GM19372 (cell line): ENCODE results near the gene PLPPR3.

Experiments
- ATAC-seq: cut with Tn5 transposase; IDR thresholded peaks from one replicate; pipeline ENCODE4 v1.9.1; 2021; ENCODE audit warnings: mild to moderate bottlenecking, low read depth, moderate library complexity; ENCODE audit not compliant: unreplicated experiment

The PLPPR3 gene

DNA sequence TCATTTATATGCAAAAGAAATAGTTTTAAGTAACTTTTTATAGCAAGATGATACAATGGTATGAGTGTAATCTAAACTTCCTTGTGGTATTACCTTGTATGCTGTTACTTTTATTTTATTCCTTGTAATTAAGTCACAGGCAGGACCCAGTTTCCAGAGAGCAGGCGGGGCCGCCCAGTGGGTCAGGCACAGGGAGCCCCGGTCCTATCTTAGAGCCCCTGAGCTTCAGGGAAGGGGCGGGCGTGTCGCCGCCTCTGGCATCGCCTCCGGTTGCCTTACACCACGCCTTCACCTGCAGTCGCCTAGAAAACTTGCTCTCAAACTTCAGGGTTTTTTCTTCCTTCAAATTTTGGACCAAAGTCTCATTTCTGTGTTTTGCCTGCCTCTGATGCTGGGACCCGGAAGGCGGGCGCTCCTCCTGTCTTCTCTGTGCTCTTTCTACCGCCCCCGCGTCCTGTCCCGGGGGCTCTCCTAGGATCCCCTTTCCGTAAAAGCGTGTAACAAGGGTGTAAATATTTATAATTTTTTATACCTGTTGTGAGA is 10.2 kb downstream of the PLPPR3 start:
- ATAC-seq: no peak

DNA sequence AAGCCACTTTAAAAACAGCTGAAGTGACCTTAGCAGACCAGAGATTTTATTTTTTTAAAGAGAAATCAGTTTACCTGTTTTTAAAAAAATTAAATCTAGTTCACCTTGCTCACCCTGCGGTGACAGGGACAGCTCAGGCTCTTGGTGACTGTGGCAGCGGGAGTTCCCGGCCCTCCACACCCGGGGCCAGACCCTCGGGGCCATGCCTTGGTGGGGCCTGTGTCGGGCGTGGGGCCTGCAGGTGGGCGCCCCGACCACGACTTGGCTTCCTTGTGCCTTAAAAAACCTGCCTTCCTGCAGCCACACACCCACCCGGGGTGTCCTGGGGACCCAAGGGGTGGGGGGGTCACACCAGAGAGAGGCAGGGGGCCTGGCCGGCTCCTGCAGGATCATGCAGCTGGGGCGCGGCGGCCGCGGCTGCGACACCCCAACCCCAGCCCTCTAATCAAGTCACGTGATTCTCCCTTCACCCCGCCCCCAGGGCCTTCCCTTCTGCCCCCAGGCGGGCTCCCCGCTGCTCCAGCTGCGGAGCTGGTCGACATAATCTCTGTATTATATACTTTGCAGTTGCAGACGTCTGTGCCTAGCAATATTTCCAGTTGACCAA is 10.8 kb downstream of the PLPPR3 start:
- ATAC-seq: no peak

DNA sequence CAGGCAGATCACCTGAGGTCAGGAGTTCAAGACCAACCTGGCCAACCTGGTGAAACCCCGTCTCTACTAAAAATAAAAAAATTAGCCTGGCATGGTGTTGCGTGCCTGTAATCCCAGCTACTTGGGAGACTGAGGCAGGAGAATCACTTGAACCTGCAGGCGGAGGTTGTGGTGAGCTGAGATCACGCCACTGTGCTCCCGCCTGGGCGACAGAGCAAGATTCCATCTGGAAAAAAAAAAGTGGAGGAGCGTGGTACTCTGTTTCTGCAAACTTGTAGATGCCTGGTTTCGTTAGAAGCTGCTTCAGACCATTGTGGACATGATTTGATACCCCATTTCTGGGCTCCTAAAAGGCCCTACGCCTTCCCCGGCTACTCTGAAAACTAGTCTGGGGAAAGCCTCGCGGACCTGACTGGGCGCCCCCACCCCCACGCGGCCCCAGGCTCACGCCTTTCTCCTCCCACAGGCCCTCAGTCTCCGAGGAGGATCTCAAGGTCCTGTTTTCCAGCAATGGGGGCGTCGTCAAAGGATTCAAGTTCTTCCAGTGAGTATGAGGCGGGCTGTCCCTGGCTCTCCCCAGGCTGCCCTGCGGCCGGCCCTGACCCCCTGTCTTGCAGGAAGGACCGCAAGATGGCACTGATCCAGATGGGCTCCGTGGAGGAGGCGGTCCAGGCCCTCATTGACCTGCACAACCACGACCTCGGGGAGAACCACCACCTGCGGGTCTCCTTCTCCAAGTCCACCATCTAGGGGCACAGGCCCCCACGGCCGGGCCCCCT is 11.5 kb downstream of the PLPPR3 start:
- ATAC-seq: no peak

DNA sequence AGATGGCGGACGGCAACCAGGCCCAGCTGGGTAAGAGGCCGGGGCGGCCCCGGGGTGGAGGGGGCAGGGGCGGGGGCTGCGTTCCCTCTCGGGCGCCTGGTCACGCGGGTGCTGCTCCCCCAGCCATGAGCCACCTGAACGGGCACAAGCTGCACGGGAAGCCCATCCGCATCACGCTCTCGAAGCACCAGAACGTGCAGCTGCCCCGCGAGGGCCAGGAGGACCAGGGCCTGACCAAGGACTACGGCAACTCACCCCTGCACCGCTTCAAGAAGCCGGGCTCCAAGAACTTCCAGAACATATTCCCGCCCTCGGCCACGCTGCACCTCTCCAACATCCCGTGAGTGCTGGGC is 13.4 kb downstream of the PLPPR3 start:
- ATAC-seq: no peak

DNA sequence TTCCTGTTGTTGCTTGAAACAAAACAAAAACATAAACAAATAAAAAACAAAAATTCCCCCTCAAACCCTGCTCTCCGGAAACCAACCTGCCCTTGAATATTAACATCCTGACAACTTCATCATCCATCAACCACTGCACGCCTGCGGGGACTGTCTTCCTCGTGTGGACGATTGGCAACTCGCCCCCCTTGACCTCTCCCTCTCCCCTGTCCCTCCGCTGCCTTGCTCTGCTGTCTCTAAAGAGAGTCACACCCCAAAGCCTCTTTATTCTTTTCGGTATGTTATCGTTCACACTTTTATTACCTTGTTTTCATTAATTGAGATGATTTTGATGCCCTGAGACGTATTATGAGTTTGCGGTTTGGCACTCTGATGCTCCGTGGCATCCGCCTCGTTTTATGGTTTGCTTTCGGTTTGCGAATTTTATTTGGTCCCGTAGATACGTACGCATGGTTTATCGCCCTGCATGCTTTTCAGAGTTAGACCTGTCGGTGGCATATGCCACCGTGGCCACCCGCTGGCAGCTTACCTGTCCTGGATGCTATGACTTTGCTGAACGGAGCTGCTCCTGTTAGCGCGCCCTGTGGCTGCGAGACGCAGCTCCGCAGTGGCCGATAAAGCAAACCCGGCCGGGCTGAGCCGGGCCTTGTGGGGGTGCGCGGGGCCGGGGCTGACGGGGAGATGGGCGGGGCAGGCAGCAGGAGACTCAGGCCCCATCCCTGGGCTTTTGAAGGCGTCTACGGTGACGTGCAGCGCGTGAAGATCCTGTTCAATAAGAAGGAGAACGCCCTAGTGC is 13.9 kb downstream of the PLPPR3 start:
- ATAC-seq: no peak

DNA sequence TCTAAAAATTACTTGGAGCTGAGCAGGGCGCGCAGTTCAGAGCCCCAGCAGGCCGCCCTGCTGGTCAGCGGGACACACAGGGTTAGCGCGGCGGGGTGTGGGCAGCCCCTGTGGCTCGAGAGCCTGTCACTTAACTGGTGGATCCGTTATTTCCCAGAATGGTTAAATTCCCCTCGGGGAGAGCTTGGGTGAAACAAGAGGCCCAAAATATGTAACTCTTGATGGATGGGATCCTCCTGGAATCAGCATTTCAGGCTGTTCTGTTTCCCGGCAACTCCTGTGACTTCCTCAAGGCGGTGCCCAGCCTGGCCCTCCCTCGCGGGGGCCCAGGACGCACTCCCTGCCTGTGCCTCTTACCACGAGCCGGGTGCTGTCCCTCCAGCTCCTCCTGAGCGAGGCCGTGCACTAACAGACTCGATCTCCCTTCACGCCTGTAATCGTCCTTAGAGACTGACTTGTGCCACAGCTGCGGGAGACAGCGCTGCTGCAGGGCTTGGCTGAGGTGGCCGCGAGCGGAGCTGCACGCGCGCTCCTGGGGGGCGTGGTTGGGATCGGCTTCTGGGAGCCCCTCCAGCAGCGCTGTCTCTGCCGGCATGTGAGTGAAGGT is 14.8 kb downstream of the PLPPR3 start:
- no peak for ATAC-seq

DNA sequence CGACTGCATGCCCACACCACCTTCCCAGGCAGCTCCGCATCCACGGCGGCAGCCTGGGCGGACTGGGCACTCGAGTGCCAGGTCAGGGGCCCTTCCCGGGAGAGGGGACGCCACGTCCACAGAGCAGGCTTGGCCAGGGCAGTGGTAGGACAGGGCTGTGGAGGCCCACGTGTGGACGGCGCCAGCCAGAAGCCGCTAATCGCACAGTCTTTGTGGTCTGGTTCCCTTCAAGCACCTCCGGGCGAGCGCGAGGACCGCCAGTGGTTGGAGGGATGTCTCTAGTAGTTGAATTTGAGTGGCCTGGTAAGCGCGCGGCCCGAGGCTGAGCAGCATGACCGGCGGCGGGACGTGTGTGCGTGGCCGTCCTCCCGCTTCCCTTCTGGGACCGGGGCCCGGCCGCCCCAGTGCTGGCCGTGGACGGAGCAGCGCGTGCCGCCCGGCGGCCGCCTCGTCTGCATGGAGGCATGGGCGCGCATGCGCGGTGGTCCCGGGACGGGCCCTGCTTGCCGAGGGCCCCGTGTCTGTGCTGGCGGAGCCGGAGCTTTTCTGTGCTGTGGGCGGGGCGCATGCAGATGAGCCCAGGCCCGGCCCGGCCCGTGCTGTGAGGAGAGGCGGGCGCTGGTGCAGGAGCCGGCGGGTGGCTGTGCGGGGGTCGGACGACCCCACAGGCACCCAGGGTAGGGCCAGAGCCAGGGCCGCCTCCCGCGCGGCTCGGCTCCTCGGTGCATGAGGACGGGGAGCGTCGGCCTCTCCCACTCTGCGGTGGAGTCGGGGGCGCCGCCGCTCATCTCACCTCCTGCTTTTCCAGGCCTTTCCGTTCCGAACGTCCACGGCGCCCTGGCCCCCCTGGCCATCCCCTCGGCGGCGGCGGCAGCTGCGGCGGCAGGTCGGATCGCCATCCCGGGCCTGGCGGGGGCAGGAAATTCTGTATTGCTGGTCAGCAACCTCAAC is 15.9 kb downstream of the PLPPR3 start:
- no peak for ATAC-seq

DNA sequence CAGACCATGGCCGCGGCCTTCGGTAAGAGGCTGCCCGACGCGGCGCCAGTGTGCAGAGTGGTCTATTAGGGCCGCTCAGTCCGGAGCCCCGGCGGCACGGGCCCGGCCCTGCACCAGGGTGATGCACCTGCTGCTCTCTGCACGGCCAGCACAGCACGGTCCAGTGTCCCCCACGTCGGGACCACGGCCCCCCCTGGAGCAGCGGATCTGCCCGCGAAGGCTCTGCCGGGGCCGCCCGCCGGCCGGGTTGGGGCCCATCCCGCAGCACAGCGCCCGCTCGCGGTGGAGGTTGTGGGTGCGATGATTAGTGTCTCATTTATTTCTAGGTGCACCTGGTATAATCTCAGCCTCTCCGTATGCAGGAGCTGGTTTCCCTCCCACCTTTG is 16.6 kb downstream of the PLPPR3 start:
- ATAC-seq: no peak

DNA sequence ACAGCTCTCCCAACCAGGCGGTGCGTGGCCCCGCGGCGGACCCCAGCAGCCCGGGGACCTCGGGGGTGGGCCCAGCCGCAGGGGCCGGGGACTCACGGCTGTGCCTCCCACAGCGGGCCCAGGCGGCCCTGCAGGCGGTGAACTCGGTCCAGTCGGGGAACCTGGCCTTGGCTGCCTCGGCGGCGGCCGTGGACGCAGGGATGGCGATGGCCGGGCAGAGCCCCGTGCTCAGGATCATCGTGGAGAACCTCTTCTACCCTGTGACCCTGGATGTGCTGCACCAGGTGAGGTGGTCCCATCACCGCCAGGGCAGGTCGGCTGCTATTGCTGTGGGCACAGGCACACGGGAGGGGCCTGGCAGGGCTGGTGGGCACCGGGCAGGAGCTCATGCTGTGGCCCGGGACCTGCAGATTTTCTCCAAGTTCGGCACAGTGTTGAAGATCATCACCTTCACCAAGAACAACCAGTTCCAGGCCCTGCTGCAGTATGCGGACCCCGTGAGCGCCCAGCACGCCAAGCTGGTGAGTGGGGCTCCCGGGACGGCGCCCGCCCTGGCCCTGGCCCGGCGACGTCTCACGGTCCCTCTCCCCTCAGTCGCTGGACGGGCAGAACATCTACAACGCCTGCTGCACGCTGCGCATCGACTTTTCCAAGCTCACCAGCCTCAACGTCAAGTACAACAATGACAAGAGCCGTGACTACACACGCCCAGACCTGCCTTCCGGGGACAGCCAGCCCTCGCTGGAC is 17.2 kb downstream of the PLPPR3 start:
- ATAC-seq: no peak

DNA sequence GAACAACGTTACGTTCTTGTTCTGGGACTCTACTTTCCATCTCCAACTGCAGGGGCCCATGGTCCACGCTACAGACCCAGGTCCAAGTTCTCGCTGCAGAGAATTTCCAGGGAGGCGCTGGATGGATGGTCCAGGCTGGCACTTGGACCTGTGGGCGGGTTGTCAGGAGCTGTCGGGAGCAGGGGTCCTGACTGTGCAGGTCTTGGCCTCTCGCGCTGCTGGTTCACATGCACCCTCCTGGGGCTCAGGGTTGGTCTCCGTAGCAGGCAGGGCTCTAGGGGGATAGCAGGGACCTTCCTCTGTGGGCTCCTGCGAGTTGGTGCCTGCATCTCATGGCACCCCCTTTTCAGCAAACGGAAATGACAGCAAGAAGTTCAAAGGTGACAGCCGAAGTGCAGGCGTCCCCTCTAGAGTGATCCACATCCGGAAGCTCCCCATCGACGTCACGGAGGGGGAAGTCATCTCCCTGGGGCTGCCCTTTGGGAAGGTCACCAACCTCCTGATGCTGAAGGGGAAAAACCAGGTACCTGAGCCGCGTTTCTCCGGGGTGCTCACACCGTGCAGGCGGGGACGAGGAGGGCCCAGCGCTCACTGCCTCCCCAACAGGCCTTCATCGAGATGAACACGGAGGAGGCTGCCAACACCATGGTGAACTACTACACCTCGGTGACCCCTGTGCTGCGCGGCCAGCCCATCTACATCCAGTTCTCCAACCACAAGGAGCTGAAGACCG is 17.9 kb downstream of the PLPPR3 start:
- no peak for ATAC-seq

DNA sequence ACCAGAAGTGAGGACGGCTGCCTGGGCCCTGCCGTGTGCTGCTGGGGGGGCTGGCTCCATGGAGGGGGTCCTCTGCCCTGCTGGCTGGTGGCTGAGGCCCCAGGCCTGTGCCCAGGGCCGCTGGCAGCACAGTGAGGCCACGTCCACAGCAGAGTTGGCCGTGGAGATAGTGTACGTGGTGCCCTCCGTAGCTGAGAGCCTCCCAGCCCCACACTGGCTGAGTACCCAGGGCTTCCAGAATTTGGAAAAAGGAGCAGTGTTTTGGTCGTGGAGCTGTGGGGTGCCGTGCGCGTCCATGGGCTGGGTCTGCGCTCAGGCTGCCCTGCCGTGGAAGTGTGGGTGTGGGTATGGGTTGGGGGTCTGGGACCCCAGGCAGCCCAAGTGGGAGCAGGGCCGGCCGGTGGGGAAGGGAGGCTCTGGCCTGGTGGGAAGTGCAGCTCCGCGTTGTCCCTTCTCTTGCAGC is 18.6 kb downstream of the PLPPR3 start:
- no peak for ATAC-seq

DNA sequence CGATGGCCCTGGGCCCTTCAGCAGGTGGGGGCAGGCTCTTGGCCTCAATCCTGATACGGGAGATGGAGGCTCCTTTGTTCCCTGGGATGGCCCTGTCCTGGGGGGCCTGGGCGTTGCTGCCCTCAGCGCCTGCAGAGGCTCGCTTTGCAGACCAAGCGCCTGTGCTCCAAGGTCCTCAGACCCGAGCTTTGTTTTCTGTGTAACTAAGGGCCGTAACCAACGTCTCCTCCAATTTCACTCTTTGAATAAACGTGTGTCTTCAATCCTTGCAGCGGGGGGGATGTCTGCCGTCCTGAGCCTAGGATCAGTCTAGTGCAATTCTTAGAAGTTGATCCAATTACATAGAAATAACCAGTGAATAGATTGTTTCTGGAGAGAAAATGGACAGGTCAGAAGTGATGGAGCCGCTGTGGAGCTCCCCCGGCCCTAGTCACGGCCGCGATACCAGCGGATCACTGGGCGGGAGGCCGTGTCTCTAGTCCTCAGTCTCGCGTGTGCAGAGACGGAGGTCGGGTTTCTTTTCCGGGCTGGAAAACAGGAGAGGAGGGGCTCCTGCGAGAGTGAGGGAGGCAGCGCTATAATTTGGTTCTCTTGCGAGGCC is 19.2 kb downstream of the PLPPR3 start:
- no peak for ATAC-seq

DNA sequence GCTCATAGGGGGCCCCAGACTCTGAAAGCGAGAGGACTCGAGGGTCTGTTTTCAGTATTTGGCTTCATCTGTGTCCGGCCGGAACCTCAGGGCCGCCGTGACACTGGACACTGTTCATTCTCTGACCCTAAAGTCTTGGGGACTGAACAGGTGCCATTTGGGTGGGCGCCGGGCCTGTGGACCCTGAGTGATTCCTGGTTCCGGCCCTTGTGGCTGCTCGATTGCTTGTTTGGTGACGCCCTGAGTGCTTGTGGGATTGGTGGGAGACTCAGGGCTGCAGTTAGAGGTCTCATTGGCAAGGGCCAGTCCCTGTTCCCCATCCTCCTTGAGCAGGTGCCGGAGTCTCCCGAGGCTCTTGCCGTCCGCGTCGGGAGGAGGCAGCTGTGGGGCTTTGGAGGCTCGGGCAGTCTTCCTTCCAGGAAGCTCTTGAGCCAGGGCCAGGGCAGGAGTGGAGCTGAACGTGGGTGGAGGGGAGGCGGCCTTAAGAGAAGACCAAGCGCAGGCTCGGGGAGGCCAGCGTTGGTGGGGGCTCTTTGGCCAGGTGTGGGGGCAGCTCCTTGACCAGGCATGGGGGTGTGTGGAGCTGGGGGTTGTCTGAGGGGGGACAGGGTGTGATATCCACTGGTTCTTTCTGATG is 19.8 kb downstream of the PLPPR3 start:
- no peak for ATAC-seq

DNA sequence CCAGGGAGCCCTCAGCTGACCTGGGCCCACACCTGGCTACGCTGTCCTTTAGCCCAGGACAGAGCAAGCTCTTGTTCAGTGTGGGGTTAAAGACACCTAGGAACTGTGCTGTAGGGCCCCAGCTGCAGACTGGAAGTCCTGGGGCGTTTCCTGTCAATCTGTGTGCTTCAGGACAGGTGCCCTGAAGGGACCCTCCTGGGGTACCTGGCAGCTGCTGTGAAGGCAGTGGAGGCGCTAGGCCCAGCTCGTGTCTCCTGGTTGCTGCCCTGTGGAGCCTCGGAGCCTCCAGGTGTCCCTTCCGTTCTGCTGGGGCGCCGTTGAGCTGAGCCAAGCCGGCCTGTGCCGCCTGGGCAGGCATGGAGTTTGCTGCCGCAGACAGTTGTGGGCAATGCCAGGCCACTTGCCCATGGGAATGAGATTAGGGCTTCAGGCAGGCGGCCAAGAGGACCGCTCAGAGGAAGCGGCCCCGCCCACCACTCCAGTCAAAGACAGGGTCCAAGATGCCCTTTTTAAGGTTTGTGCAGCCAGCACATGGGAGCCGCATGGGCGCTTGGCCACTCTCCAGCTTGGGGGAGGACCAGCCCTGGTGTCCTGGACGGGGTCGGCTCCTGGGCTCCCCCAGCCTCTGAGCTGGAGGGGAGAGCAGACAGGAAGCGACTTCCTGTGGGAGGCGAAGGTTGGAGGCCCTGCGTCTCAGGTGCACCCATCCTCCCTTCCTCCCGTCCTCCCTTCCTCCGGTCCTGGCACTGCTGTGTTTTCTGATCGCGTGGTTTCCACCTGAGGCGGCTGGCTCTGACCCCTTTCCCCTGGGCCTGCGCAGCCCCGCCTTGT is 20.5 kb downstream of the PLPPR3 start:
- no peak for ATAC-seq

DNA sequence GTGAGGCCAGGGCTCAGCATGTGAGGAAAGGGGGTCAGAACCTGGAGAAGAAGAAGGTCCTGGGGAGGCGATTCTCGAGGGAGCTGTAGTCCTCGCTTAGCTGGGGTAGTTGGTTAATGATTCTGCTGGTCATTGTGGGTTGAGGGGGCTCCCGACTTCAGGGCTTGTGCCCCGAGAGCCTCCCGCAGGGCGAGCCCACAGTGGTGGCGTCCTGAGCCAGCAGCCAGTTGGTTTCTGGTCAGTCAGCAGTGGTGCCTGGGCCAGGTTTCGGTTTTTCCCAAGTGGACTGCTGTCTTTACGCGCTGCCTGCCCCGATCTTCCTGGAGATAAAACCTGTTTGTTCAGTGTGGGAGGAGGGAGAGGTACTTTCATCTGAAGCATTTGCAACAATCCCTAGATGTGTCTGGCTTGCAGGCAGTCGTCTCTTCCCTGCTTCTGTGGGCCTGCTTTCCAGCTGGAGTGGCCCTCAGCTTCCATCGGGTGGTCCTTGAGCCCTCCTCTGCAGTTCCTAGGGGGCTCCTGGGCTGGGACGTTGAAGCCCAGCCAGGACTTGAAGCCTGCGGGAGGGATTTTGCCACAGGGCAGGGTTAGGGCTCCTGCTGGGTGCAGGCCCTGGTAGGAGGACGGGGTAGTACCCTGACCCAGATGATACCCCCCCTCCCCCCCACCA is 21.3 kb downstream of the PLPPR3 start:
- no peak for ATAC-seq
